PC-3 (cell line): ENCODE data around the gene MYO5B. TPM values are rescaled to one million over a fixed set of nuclear protein-coding genes. Genes with fewer than 3 reads are reported as not detected.
"Not testable (repeated sequence)": the region's sequence is repeated elsewhere in the genome, so short reads cannot be mapped to it uniquely, and the experiment has no call there.

Experiments
- ATAC-seq: fragments of 200-7000 bp; cut with Tn5 transposase; 2 replicates; pipeline ENCODE4 v1.9.1; 2020; ENCODE audit warnings: mild to moderate bottlenecking, moderate library complexity
- BruUV-seq: library from RNA; stranded (reverse); fragments of 400-500 nt; replicated peaks from 2 replicates; lab custom pipeline; 2021; lab: Mats Ljungman, UMichigan
- CTCF ChIA-PET: fragments of 300-600 bp; sonication (Branson Sonifier 250); formaldehyde crosslinking; loops from one replicate; lab custom pipeline; 2022; ENCODE audit warnings: antibody characterized with exemption; lab: Charles Lee
- POLR2A ChIA-PET: fragments of 300-600 bp; sonication (Branson Sonifier 250); formaldehyde crosslinking; loops from one replicate; lab custom pipeline; 2022; ENCODE audit warnings: antibody characterized with exemption; ENCODE audit not compliant: unreplicated experiment; lab: Charles Lee
- DNase-seq: peaks from one replicate; pipeline ENCODE4 v3.0.0-alpha.2; 2015
- H2AFZ ChIP-seq: fragments of 300-600 bp; sonication (generic); 2 replicates; pipeline ENCODE4 v1.6.0; 2016; ENCODE audit warnings: antibody characterized with exemption, low read length
- H3F3A ChIP-seq: fragments of 300-600 bp; sonication (generic); one replicate; pipeline ENCODE4 v1.6.0; 2017; ENCODE audit warnings: antibody characterized with exemption, low read length, control low read depth, mild to moderate bottlenecking; ENCODE audit not compliant: unreplicated experiment
- H3K27ac ChIP-seq: fragments of 300-600 bp; sonication (generic); 2 replicates; pipeline ENCODE4 v1.5.1; 2016; ENCODE audit warnings: mild to moderate bottlenecking, low read length
- H3K27me3 ChIP-seq: fragments of 300-600 bp; sonication (generic); 2 replicates; pipeline ENCODE4 v1.6.1; 2016; ENCODE audit warnings: low read length, mixed read lengths
- H3K36me3 ChIP-seq: fragments of 300-600 bp; sonication (generic); 2 replicates; pipeline ENCODE4 v1.6.1; 2016; ENCODE audit warnings: low read depth, mixed run types, low read length, mixed read lengths
- H3K4me1 ChIP-seq: fragments of 300-600 bp; sonication (generic); 2 replicates; pipeline ENCODE4 v1.5.1; 2016; ENCODE audit warnings: low read length; ENCODE audit not compliant: insufficient read depth
- H3K4me2 ChIP-seq: fragments of 300-600 bp; sonication (generic); 2 replicates; pipeline ENCODE4 v1.6.0; 2016; ENCODE audit warnings: low read length
- H3K4me3 ChIP-seq: fragments of 300-600 bp; sonication (generic); 2 replicates; pipeline ENCODE4 v1.5.1; 2016; ENCODE audit warnings: mild to moderate bottlenecking, low read length, mixed read lengths
- H3K79me2 ChIP-seq: fragments of 300-600 bp; sonication (generic); 2 replicates; pipeline ENCODE4 v1.6.1; 2017; ENCODE audit warnings: low read length, mixed read lengths
- H3K9ac ChIP-seq: fragments of 300-600 bp; sonication (generic); 2 replicates; pipeline ENCODE4 v1.6.0; 2016; ENCODE audit warnings: mild to moderate bottlenecking, low read length
- H3K9me2 ChIP-seq: fragments of 300-600 bp; sonication (generic); replicated peaks from 2 replicates; pipeline ENCODE4 v1.6.1; 2016; ENCODE audit warnings: mixed run types, low read length, mixed read lengths
- H3K9me3 ChIP-seq: fragments of 300-600 bp; sonication (generic); 2 replicates; pipeline ENCODE4 v1.6.1; 2016; ENCODE audit warnings: low read length, mixed read lengths
- H4K20me1 ChIP-seq: fragments of 300-600 bp; sonication (generic); 2 replicates; pipeline ENCODE4 v1.6.1; 2016; ENCODE audit warnings: low read length, mixed read lengths
- EZH2 ChIP-seq: fragments of 300-600 bp; sonication (generic); IDR thresholded peaks from one replicate; pipeline ENCODE4 v1.6.1; 2017; ENCODE audit warnings: antibody characterized with exemption, mild to moderate bottlenecking, low read length; ENCODE audit not compliant: unreplicated experiment
- EZH2phosphoT487 ChIP-seq: fragments of 300-600 bp; sonication (generic); IDR thresholded peaks from 2 replicates; pipeline ENCODE4 v1.6.1; 2018; ENCODE audit warnings: mild to moderate bottlenecking, antibody characterized with exemption, low read length, borderline replicate concordance
- intact Hi-C: fragments of 100-400 bp; cut with micrococcal nuclease; formaldehyde crosslinking; loops from 2 replicates; pipeline ENCODE4 v1.9.0; 2023
- total RNA-seq: library from RNA; depleted of rRNA; stranded (reverse); fragments of >200 nt; gene quantifications from 2 replicates; pipeline ENCODE4 v1.2.3, GENCODE V29; 2014
- TF ChIP-seq, protein P1 (sequence below): fragments of 300-600 bp; sonication (generic); conservative IDR thresholded peaks from 2 replicates; pipeline ENCODE4 v1.5.1; 2017; ENCODE audit warnings: antibody characterized with exemption, low read depth, mild to moderate bottlenecking, low read length

MYO5B gene
- total RNA-seq, 1 experiment from 2014 or later: 10.7 TPM

- no peak for DNase-seq
- Histone ChIP-seq H3F3A (no peaks in the 10 kb centered on the region), H3K36me3 (no peaks in the 10 kb centered on the region), H3K27me3 (no peaks in the 10 kb centered on the region), H3K9me2 (no peaks in the 10 kb centered on the region), H3K4me3 (no peak overlapping the region), H3K27ac (no peak overlapping the region), H3K9me3 (no peaks in the 10 kb centered on the region), H3K4me1 (no peaks in the 10 kb centered on the region), H3K9ac (no peak overlapping the region), H4K20me1 (no peaks in the 10 kb centered on the region), H3K4me2 (no peak overlapping the region), H3K79me2 (no peaks in the 10 kb centered on the region), H2AFZ (no peak overlapping the region)
- TF ChIP-seq EZH2 (no peak), EZH2phosphoT487 (no peak)
- TF ChIP-seq, protein P1, sequence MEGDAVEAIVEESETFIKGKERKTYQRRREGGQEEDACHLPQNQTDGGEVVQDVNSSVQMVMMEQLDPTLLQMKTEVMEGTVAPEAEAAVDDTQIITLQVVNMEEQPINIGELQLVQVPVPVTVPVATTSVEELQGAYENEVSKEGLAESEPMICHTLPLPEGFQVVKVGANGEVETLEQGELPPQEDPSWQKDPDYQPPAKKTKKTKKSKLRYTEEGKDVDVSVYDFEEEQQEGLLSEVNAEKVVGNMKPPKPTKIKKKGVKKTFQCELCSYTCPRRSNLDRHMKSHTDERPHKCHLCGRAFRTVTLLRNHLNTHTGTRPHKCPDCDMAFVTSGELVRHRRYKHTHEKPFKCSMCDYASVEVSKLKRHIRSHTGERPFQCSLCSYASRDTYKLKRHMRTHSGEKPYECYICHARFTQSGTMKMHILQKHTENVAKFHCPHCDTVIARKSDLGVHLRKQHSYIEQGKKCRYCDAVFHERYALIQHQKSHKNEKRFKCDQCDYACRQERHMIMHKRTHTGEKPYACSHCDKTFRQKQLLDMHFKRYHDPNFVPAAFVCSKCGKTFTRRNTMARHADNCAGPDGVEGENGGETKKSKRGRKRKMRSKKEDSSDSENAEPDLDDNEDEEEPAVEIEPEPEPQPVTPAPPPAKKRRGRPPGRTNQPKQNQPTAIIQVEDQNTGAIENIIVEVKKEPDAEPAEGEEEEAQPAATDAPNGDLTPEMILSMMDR: no peak
- POLR2A ChIA-PET: no interaction called here
- no TSS peak for BruUV-seq
- intact Hi-C loops: no loop called here
- CTCF ChIA-PET: no interaction called here
- no peak for ATAC-seq
Measured at GRCh38 chr18:50232419-50232818, 37.5 kb upstream of the MYO5B start.

DNA sequence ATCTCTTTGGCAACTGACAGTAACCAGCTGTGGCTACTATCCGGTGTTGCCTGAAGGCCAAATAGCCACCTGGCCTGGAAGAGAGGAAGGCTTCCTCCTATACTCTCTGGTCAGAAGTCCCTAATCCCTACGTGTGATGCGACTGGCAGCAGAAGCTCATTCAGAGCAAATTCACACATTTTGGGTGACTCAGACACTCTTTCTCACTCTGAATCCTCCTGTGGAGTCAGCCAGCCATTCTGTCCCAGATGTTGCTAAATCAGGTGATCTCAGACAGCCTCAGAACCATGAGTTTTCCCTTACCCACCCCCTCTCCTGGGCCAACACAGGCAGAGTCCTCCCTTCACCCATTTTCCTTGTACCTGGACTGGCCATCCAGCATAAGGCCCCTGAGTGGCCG, 36.7 kb upstream of the MYO5B start:
- Histone ChIP-seq H3F3A (no peaks in the 10 kb centered on the region), H3K4me1 (no peaks in the 10 kb centered on the region), H3K4me3 (no peak overlapping the region), H2AFZ (no peak overlapping the region), H3K9me3 (no peaks in the 10 kb centered on the region), H3K27me3 (no peaks in the 10 kb centered on the region), H3K9me2 (no peaks in the 10 kb centered on the region), H3K27ac (no peak overlapping the region), H3K36me3 (no peaks in the 10 kb centered on the region), H4K20me1 (no peaks in the 10 kb centered on the region), H3K4me2 (no peak overlapping the region), H3K9ac (no peak overlapping the region), H3K79me2 (no peaks in the 10 kb centered on the region)
- BruUV-seq: no TSS peak
- POLR2A ChIA-PET: no interaction called here
- intact Hi-C loops: no loop called here
- DNase-seq (no peak), ATAC-seq (no peak)
- CTCF ChIA-PET: no interaction called here
- no peak for TF ChIP-seq EZH2
- TF ChIP-seq EZH2phosphoT487: no peak
- TF ChIP-seq, protein P1: no peak

- POLR2A ChIA-PET, H3F3A ChIP-seq, H2AFZ ChIP-seq, H3K4me1 ChIP-seq, H3K9me3 ChIP-seq, H3K27me3 ChIP-seq, H3K9me2 ChIP-seq, intact Hi-C loops, CTCF ChIA-PET, H3K4me3 ChIP-seq, H3K4me2 ChIP-seq, H3K9ac ChIP-seq, DNase-seq, BruUV-seq, H3K27ac ChIP-seq, H3K36me3 ChIP-seq, H4K20me1 ChIP-seq, H3K79me2 ChIP-seq, ATAC-seq: not testable (repeated sequence)
Measured at GRCh38 chr18:50220249-50220648, 25.3 kb upstream of the MYO5B start.
